Stimulated activated CD4-positive, alpha-beta T cell treated with anti-CD3 and anti-CD28 coated beads, Interleukin-15, amount 100 ng/mL, for 24 hours (primary cell): ENCODE measurements around the gene GPBP1L1.
"Not testable (repeated sequence)": the region's sequence is repeated elsewhere in the genome, so short reads cannot be mapped to it uniquely, and the experiment has no call there.

Experiments
- DNase-seq: peaks from one replicate; pipeline ENCODE4 v3.0.0-alpha.2; 2020

GPBP1L1 gene, protein sequence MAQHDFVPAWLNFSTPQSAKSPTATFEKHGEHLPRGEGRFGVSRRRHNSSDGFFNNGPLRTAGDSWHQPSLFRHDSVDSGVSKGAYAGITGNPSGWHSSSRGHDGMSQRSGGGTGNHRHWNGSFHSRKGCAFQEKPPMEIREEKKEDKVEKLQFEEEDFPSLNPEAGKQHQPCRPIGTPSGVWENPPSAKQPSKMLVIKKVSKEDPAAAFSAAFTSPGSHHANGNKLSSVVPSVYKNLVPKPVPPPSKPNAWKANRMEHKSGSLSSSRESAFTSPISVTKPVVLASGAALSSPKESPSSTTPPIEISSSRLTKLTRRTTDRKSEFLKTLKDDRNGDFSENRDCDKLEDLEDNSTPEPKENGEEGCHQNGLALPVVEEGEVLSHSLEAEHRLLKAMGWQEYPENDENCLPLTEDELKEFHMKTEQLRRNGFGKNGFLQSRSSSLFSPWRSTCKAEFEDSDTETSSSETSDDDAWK

DNA sequence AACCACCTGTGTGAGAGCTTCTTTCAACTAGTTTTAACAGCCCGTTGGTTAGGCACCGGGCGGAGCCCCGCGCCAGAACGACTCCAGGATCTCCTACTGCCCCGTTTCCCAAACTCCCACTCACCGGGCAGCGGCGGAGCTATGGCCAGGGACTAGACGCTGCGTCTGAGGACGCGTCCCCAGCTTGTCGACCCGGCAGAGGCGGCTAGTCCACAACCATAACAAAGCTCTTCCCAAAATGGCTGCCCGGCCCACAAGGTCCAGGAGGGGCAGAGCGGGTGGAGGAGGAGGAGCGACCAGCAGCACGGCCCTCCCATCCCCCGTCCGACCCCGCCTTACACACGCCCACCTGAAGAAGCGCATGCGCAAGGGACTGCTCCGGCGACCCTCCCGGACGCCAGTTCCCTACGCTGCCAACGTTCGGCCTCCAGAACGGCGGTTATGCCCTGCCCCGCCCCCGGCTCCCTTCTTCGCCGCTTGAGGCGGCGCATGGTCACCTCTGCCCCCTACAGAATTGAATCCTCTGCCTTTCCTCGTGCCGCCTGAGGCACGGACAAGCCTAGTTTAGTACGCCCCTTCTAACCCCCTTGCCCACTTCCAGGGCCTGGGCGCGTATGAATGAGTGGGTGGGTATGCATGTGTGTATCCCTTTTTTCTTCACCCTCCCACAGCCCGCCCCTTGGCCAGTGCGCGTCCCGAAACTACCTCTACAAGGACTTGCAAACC is at the start of gene GPBP1L1:
TSS of gene GPBP1L1 (minus strand) at position 246 of the 726 bp plus-strand sequence. CDS start 27,446 bp downstream, outside the sequence.
- peak; percentile 97 for DNase-seq

DNA sequence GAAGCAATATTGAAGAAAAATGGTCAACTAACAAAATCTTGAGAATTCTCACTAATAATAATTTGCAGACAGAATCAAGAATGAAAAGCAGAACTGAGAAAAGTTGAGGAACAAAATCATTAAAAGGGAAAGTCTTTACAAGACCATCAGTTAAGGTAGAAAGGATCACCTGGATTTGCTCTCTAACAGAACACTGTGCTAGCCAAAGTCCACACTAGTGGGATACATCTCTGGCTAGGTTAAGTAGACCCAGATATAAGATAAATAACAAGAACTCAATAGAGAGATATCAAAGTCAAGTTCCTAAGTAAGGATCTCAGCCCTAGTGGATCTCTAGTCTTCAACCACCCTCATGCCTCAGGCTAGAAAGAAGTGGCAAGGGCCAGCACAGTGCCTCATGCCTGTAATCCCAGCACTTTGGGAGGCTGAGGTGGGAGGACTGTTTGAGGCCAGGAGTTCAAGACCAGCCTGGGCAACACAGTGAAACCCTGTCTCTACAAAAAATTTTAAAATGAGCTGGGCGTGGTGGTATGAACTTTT is 44.5 kb upstream of the GPBP1L1 start:
- no peak for DNase-seq

DNA sequence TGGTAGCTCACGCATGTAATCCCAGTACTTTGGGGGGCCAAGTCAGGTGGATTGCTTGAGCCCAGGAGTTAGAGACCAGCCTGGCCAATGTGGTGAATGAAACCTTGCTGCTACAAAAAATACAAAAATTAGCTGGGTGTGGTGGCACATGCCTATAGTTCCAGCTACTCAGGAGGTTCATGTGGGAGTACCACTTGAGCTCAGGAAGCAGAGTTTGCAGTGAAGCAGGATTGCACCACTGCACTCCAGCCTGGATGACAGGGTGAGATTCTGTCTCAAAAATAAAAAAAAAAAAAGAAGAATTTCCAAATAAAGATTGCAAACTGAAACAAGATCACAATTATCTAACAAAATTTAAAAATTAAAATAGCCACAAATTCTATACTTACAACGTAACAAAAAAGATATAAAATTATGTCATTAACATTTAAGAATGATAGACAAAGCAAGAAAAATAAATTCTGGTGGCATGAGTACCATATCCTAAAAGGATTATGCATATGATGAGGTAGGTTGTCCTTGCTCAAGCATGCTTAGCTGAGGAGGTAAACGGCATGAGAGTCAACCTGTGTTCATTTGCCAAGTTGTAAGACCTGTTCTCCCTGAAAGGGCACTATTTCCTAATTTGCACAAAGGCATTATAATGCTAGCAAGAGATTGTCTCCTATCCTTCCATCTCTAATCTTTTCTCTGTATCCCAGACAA is 43.9 kb upstream of the GPBP1L1 start:
- no peak for DNase-seq

DNA sequence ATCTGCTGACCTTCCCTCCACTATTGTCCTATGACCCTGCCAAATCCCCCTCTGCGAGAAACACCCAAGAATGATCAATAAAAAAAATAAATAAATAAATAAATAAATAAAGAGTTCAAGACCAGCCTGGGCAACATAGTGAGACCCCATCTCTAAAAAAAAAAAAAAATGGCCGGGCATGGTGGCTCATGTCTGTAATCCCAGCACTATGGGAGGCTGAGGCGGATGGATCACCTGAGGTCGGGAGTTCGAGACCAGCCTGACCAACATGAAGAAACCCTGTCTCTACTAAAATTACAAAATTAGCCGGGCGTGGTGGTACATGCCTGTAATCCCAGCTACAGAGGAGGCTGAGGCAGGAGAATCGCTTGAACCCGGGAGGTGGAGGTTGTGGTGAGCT is 39.7 kb upstream of the GPBP1L1 start:
- DNase-seq: not testable (repeated sequence)

DNA sequence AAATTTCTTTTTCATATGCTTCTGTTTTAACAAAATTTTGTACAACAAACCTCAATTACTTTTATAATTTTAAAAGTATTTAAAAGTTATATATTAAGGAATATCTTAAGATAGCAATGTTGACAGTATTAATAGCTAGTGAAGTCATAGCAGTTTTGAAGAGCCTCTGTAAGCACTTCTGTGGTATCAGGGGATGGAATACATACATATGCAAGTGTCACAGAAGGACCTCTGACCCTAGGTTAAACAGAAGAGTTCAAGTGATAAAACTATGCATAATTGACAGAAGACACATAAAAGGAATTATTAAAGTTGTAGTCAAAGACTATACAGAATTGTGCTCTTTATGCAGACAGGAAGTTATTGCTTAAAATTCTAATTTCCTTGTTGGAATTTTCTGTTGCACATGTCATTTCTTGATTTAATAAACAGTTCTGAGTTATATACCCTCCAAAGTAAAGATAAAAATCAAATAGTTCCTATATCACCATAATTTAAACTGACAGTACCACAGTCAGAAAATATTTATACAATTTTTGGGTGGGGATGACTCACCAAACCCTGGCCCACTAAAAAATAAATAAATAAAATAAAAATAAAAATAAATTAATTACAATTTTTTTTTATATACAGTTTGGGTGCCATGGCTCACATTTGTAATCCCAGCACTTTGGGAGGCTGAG is 37.1 kb upstream of the GPBP1L1 start:
- no peak for DNase-seq

DNA sequence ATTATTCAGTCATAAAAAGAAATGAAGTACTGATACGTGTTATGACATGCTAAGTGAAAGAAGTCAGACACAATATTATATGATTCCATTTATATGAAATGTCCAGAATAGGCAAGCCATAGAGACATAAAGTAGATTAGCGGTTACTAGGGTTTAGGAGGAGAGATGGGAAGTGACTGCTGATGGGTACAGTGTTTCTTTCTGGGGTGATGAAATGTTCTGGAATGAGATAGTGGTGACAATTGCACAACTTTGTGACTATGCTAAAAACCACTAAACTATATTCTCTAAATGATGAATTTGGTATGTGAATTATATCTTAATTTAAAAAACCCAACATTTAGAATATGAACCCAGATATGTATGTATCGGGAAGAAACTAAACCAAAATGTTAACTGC is 36.5 kb upstream of the GPBP1L1 start:
- DNase-seq: no peak

DNA sequence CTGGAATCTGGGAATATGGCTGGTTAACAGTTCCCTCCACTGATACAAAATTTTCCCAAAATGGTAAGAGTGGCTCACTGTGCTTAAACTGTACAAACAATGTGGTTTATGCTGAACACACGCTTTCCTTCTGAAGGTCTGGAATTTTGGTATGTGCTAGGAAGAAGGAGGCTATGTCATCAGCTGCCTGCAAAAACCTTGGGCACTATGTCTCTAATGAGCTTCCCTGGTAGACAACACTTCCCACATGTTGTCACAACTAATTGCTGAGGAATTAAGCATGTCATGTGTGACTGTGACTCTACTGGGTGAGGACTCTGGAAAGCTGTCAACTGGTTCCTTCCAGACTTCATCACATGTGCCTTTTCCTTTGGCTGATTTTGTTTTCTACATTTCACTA is 34.9 kb upstream of the GPBP1L1 start:
- no peak for DNase-seq

DNA sequence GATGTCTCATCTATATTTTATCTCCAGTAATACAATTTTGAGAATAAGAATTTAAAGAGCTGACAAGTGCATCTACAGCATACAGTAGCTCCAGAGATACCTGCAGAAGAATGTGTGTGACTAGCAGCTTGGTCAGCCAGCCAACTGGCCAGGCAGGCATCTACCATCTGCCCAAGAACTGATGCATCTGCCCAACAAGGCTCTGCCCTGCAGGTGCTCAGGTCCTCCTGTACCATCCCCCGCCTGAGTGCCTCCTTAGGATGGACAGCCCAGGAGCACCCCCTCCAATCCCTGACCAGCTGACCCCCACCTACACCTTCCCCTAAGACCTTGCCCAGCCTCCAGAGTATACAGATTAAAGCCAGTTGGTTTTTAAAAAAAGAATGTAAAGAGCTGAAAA is 32.0 kb upstream of the GPBP1L1 start:
- DNase-seq: no peak

DNA sequence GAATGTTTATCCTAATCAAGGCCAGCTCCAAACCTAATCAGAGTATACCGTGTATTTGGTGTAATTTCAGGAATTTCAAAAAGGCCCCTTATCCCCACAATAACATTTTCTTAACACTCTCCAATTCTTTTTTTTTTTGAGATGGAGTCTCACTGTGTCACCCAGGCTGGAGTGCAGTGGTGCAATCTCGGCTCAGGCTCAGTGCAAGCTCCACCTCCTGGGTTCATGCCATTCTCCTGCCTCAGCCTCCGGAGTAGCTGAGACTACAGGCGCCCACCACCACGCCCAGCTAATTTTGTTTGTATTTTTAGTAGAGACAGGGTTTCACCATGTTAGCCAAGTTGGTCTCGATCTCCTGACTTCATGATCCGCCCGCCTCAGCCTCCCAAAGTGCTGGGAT is 31.1 kb upstream of the GPBP1L1 start:
- not testable (repeated sequence) for DNase-seq

DNA sequence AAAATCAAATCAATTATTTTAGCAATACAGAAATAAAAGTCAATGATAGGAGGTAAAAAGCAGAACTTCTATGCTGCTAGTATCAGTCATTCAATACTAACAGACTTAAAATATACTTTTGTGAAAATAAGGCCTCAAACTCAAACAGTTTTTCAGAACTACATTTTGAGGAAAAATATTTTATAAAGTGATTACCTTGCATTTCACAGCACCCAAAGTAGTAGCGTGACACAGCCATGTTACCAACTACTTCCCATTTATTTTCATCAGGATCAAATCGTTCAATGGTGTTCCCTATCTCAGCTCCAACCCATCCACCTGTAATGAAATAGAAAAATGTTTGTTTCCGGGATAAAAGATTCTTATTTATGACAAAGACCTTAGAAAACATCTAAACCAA is 30.4 kb upstream of the GPBP1L1 start:
- DNase-seq: no peak

DNA sequence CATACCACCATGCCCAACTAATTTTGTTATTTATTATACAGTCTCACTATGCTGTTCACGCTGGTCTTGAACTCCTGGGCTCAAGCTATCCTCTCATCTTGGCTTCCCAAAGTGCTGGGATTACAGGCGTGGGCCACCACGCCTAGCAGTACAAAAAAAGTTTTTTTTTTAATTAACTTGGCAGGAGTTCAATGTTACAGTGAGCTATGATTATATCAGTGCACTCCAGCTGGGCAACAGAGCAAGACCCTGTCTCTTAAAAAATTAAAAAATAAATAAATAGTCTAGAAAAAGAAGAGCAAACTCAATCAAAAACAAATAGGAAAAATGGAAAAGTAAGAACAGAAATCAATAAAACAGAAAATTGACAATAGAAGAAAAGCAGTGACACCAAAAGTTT is 27.4 kb upstream of the GPBP1L1 start:
- DNase-seq: no peak

DNA sequence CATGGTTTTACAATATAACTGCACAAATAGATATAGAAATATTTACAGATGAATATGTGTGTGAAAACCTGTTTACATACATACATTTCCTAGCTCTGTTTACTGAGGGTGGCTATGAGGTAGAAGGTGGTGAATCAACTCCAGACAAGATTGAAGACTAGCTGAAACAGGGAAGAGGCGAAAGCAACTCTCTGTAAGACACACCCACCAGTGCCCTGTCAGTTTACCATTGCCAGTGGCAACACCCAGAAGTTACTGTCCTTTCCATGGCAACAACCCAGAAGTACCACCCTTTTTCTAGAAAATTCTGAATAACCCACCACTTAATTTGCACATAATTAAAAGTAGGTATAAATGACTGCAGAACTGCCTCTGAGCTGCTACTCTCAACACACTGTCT is 18.3 kb upstream of the GPBP1L1 start:
- DNase-seq: no peak

DNA sequence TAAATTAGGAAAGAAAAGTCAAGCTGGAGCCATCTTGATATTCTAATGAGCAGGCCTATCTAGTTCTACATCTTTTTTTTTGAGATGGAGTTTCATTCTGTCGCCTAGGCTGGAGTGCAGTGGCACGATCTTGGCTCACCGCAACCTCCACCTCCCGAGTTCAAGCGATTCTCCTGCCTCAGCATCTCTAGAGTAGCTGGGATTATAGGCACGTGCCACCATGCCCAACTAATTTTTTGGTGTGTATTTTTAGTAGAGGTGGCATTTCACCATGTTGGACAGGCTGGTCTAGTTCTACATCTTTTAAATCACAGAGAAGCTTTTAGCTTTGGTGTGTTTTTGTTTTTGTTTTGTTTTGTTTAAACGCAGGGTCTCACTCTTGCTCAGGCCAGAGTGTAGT is 8.5 kb upstream of the GPBP1L1 start:
- no peak for DNase-seq

DNA sequence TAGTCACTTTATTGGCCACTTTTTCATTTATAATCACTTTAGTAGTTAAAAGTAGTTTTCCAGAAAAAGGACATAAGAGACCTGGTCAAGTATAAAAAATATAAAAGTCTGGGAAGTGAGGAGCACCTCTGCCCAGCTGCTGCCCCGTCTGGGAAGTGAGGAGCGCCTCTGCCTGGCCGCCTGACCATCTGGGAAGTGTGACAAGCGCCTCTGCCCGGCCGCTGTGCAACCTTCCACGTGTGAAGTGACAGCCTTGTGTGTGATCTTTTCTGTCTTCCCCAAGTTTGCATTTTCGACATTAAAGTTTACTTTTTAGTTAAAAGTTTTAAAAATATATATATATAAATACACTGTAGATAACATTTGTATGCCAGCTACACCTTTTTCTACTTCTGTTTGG is 7.5 kb upstream of the GPBP1L1 start:
- not testable (repeated sequence) for DNase-seq

DNA sequence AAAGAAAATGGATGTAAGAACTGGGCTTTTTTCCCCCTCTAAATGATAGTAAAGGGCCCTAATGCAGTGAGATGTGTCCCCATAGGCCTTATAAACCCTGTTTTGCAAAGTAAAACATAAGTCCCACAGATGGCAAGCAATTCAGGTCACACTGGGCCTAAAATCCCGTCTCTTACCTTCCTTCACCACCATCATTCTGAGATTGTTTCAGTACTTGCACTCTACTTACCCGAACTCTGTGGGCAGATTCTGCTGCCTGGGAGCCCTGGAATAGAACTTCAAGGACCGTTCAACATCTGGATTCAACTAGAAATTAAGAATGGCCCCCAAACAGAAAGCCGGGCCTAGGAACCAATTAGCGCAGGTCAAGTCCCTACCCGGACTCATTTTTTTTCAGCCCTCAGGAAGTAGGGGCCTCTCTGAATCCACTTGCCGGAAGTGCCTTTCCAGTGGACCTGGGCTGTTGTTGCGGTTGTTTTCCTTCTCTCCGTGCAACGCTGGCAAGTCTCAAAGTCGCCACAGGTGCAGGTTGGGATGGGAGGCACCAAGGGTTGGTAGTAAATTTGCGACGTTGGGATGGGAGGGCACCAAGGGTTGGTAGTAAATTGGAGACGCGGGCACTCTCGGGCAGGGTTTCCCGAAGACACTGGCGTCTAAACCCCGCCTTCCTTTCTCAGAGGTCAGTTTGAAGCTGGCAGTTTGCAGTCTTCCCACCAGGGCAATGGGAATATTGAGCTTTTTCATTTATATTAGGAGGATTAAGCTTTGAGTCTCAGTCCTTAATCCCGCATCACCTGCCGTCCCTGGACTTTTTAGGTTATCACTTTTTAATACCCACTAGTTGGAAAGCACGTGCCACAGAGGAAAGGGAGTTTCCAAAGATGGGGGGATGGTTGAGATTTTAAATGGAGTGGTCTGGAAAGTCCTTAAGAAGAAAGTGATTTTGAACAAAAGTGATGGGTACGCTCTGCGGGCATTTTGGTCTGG is 1.7 kb upstream of the GPBP1L1 start, which contains the start of gene TMEM69:
TSS of gene TMEM69 (plus strand) at position 428 of the 987 bp plus-strand sequence. CDS start 2,888 bp downstream, outside the sequence.
- DNase-seq: peak; percentile 80

DNA sequence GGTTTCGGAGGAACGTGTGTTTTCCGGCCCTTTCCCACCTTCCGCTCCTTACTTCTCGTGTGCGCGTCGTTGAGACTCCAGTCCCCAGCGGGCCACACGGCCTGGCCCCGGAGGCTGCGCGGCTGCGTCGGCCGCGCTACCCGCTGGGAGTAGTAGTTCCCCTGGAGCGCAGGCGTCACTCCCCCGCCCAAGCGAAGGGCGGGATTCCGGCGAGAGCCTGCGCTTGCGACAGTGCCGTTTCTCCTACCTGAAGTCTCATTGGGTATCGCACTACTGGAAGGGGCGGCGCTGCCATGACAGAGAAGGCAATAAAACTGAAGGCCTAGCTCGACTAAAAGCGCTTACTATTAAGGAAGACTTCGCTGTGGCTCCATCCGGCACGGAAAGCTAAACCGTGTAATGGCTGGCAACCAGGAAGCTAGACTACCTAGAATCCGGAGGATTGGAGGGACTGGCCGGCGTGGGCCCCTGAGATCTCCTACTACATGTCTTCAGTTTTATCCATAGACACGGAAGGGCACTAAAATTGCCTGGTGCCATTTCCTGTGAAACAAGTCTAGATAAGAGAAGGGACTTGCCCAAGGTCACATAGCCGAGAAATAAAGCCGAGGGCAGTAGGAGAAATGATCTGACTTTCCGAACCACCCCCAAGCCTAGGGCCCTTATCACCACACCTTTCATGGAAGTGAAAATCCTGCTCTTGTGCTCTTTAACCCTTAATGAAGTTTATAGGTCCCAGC is 851 bp upstream of the GPBP1L1 start:
- DNase-seq: peak; percentile 97

DNA sequence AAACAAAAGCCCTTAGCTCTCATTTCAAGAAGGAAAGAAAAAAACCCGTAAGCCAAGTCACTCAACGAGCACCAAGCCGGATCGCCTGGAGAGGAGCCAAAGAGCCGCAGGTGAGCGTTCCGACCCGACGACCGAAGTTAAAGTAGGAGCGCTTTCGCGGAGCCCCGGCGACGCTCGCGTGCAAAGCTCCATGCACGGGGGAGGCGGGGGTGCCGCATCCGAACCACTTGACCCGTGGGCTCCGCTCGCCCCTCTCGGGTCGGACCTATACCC is 382 bp downstream of the GPBP1L1 start:
- DNase-seq: peak; percentile 68

DNA sequence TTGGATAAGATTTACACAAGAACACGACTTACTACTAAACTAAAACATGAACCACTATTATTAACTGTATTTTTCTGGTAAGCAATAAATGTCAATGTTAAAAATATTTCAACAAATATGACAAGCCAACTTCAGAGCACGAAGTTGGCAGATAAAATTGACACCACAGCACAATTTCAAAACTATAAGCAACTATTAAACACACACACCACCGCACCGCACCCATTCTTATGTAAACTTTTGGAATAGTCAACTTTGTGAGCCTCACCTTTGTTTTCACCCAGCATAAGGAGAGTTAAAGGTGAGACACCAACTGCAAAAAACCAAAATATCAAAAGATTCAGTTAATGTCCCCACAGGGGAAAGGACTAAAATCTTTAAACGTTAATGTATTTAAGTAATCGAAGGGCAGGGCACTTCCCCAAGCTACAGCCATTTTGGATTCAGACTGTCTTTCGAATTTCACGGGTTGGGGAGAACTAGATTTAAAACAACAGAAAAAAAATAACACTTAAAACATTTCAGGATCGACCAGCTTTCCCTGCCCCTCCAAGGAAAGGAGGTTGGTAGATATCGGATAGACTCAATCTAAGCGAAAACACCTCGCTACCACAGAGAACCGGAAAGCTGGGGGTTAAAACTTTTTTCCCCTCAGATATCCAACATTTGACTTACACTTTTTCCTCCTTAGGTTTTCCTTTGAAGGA is 872 bp downstream of the GPBP1L1 start:
- DNase-seq: no peak

DNA sequence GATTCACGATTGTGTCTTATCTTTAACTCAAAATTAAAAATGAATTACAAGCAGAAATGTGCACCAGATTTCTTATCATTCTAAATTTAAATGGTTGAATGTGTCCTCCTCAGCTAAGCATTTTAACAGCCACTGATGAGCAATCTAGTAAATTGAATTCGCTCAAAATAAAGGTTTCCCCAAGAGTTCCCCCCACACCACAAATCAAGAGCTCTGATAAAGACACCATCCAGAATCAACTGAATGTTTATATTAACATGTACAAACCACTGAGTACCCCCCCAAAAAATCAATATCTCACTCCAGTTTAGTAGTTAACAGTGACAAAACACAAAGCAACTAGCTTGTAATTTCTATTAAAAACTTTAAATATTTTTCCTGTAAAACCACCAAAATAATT is 1.9 kb downstream of the GPBP1L1 start:
- DNase-seq: no peak

DNA sequence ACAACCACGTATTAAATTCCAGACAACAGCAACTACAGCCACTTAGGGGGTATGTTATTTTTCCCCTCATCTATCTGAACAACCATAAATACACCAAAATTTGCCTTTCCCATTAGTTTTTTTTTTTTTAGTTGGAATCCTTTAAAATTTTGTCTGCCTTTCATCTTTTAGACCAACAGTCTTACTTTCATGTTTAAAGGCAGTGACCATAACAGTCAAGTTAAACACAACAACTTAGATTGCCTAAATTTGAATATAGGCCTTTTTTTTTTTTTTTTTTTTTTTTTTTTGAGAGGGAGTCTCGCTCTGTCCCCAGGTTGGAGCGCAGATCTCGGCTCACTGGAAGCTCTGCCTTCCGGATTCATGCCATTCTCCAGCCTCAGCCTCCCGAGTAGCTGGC is 3.4 kb downstream of the GPBP1L1 start:
- no peak for DNase-seq
